ENCODE results near the gene LRRC51. TPM values are rescaled to one million over a fixed set of nuclear protein-coding genes. Genes with fewer than 3 reads are reported as not detected.

The LRRC51 gene
- total and polyA plus RNA-seq, 2 of the 8 experiments (the other 6 are each of a cell fraction or from before 2014, with no cell fraction given), result 7.7 to 7.9 TPM

GRCh38 chr11:72102946-72103753, 22.5 kb downstream of the LRRC51 start, which contains the start of gene LAMTOR1 (continued):
- TF ChIP-seq E2F6 (IDR thresholded peaks at IDR 0.05) (peak; percentile 86), MAFK (IDR thresholded peaks at IDR 0.05; ENCODE audit: low read depth, low read length) (no peak), HDAC6 (IDR thresholded peaks at IDR 0.05; ENCODE audit: low read depth, low read length) (no peak), CBX5 (IDR thresholded peaks at IDR 0.05; ENCODE audit: low read depth, low read length) (no peak), GABPA (IDR thresholded peaks at IDR 0.05; ENCODE audit: borderline replicate concordance, insufficient read depth, low read length) (no peak), MAX (IDR thresholded peaks at IDR 0.05) (peak; percentile 88), CHD1 (IDR thresholded peaks at IDR 0.05; ENCODE audit: low read depth, low read length) (no peak), YY1 (IDR thresholded peaks at IDR 0.05; ENCODE audit: low read depth, low read length) (peak; percentile 46; the same call in 1 of the 2 replicates), JUN (IDR thresholded peaks at IDR 0.05; ENCODE audit: low read depth, low read length) (no peak), TCF12 (IDR thresholded peaks at IDR 0.05; ENCODE audit: low read depth, low read length) (no peak), CREB1 (IDR thresholded peaks at IDR 0.05) (peak; percentile 51; the same call in 1 of the 2 replicates), CBX8 (IDR thresholded peaks at IDR 0.05; ENCODE audit: borderline replicate concordance, low read depth, low read length) (no peak), GTF2F1 (IDR thresholded peaks at IDR 0.05; ENCODE audit: borderline replicate concordance, low read depth, low read length) (peak; percentile 14; the same call in 1 of the 2 replicates), SIX5 (IDR thresholded peaks at IDR 0.05; ENCODE audit: low read depth, low read length) (no peak; the same call in 1 of the 2 replicates)
